OCI-LY3 (cell line): Measurements from ENCODE around the gene CUX1.

Experiments used
- CTCF ChIP-seq: fragments of 200-600, 300-600 bp; sonication (generic); IDR thresholded peaks from 2 replicates; pipeline ENCODE4 v1.5.1; 2014; ENCODE audit warnings: antibody characterized with exemption, low read length, low read depth
- EZH2phosphoT487 ChIP-seq: fragments of 200-600 bp; shearing (Covaris generic); IDR thresholded peaks from 2 replicates; pipeline ENCODE4 v1.6.1; 2018; ENCODE audit warnings: antibody characterized with exemption, mixed run types, low read depth

GRCh38 chr7:102197599-102197998 lies 380.2 kb downstream of the CUX1 start:
- TF ChIP-seq CTCF (no peak), EZH2phosphoT487 (no peak)
